Measurements from ENCODE around the gene NFATC2. TPM values are rescaled to one million over a fixed set of nuclear protein-coding genes. Genes with fewer than 3 reads are reported as not detected.

The NFATC2 gene
- polyA plus RNA-seq, 1 experiment, result 0.21 TPM

DNA sequence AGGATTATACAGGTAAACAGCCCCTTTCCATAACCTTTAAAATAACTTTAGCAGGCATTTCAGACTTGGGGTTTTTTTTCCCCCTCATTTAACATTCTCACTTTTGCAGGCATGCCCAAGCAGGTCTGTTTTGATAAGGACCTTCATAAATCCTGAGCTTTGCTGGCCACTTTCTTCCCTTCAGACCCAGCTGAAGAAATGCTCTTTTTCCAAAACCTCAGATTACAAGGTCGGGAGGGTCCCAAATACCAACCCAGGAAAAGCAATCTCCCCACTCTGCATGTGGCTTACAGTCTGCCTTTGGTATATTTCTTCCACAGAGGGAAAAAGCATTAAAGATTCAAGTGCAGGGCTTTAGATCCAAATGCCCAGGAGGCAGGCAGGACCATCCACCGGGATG is 6.8 kb downstream of the NFATC2 start:
- no peaks in the 10 kb centered on the region for H3K27me3 ChIP-seq (ENCODE audit: control insufficient read depth, insufficient read depth, low read length)
- no peaks in the 10 kb centered on the region for H3K36me3 ChIP-seq (ENCODE audit: control insufficient read depth, insufficient read depth, low read length)
- ChIA-PET POLR2A (no interaction called here), CTCF (interaction anchor here (1.4 kb wide), 1 partner anchor 59 kb away, joined by 5 read pairs; no protein-coding TSS in a partner anchor)
- DNase-seq (ENCODE audit: low read depth), result no peak
- TF ChIP-seq, protein P1, sequence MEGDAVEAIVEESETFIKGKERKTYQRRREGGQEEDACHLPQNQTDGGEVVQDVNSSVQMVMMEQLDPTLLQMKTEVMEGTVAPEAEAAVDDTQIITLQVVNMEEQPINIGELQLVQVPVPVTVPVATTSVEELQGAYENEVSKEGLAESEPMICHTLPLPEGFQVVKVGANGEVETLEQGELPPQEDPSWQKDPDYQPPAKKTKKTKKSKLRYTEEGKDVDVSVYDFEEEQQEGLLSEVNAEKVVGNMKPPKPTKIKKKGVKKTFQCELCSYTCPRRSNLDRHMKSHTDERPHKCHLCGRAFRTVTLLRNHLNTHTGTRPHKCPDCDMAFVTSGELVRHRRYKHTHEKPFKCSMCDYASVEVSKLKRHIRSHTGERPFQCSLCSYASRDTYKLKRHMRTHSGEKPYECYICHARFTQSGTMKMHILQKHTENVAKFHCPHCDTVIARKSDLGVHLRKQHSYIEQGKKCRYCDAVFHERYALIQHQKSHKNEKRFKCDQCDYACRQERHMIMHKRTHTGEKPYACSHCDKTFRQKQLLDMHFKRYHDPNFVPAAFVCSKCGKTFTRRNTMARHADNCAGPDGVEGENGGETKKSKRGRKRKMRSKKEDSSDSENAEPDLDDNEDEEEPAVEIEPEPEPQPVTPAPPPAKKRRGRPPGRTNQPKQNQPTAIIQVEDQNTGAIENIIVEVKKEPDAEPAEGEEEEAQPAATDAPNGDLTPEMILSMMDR (IDR thresholded peaks at IDR 0.05; ENCODE audit: insufficient read depth, low read depth, low read length), result no peak
- H3K4me3 ChIP-seq (ENCODE audit: low read depth, low read length), result no peak overlapping the region

DNA sequence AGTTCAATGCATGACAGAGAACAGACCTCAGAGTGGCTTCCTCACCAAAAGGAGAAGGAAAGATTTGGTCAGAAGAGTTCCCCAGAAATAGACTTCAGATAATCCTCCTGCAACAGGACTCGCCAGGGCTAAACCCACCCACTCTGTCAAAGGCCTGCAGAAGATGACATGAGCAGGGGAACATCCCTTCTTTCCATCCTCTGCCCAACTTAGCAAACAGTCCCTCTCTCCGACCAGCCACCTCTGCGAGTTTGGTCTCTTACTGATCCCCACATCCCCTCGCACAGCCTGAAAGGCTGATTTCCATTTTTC is 7.5 kb downstream of the NFATC2 start:
- DNase-seq (ENCODE audit: low read depth), result no peak
- no peaks in the 10 kb centered on the region for H3K27me3 ChIP-seq (ENCODE audit: control insufficient read depth, insufficient read depth, low read length)
- H3K4me3 ChIP-seq (ENCODE audit: low read depth, low read length), result no peak overlapping the region
- POLR2A ChIA-PET, result no interaction called here
- no peaks in the 10 kb centered on the region for H3K36me3 ChIP-seq (ENCODE audit: control insufficient read depth, insufficient read depth, low read length)
- CTCF ChIA-PET, result interaction anchor here (1.4 to 2.1 kb wide), 2 partner anchors 12 to 59 kb away, joined by 5 to 6 read pairs; no protein-coding TSS in a partner anchor
- TF ChIP-seq, protein P1 (IDR thresholded peaks at IDR 0.05; ENCODE audit: insufficient read depth, low read depth, low read length), result no peak

DNA sequence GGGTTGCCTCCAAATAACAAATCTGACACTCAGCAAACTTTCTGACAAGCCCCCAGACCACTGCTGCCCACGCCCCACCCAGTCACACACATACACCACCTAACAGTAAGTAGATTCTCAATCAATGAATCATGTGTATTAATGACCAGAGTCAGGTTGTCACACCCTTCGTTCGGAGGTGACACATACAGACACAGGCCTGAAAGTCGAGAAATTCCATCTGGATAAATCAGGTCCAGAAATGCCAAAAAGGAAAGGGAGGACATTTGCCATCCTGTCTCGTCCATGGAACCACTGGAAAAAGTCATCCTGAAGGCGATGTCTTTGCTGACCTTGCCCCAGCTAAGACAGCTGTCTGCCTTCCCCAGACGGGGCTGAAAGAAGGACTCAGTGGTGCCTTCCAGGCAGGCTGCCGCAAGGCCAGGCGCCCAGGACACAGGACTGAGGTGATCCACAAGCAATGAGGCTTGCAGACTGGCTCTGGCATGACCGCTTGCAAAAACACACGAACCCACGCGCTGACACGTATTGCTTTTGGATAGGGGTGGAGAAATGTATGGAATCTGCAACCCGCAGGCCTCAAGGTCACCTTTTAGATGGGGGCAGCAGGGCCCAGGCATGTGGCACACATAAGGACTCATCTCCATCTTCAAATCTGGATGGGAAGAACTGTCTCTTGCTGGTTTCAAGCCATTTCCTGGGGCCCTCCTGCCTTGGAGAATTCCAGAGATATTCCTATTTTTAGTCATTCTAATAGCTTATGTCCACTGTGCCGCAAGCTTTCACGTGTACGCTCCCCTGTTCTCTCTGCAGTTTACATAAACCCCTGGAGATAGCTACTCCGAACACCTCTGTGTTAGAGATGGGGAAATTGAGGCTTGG is 9.0 kb downstream of the NFATC2 start:
- ChIA-PET CTCF (interaction anchor here (1.1 to 2.1 kb wide), 3 partner anchors 8 to 147 kb away, joined by 4 to 6 read pairs (median 6); no protein-coding TSS in a partner anchor), POLR2A (interaction anchor here (0.6 to 0.7 kb wide), 2 partner anchors 105 to 1212 kb away, joined by 3 read pairs; no protein-coding TSS in a partner anchor)
- TF ChIP-seq, protein P1 (IDR thresholded peaks at IDR 0.05; ENCODE audit: insufficient read depth, low read depth, low read length), result no peak
- Histone ChIP-seq H3K27me3 (ENCODE audit: control insufficient read depth, insufficient read depth, low read length) (no peaks in the 10 kb centered on the region), H3K36me3 (ENCODE audit: control insufficient read depth, insufficient read depth, low read length) (no peaks in the 10 kb centered on the region), H3K4me3 (ENCODE audit: low read depth, low read length) (no peak overlapping the region)
- DNase-seq (ENCODE audit: low read depth), result no peak

DNA sequence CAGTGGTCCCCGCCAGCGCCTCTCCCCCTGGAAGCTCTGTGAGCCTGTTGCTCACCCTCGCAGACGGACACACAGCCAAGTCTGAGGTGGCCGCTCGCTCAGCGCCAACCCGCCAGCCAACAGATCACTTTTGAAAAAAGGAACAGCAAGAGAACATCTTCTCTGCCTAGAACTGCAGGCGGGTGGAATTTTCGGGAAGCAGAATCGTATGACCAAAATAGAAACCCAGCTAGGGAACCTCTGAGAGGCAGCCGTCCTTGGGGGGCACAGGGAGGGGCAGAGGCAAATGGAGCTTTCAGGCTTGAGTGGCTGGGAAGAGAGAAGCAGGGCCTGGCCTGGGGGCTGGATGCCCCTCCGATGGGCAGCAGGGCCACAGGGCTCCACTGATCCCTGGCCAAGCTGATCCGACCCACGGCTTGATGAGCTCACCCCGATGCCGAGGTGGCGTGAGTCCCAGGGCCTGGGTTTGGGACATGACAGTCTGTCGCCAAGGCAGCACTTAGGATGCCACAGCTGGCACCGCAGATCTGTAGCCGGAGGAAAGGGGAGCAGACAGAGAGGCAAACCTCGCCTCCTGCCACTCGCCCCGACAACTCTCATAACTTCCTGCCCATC is 9.8 kb downstream of the NFATC2 start:
- Histone ChIP-seq H3K27me3 (ENCODE audit: control insufficient read depth, insufficient read depth, low read length) (no peaks in the 10 kb centered on the region), H3K36me3 (ENCODE audit: control insufficient read depth, insufficient read depth, low read length) (no peaks in the 10 kb centered on the region), H3K4me3 (ENCODE audit: low read depth, low read length) (no peak overlapping the region)
- TF ChIP-seq, protein P1 (IDR thresholded peaks at IDR 0.05; ENCODE audit: insufficient read depth, low read depth, low read length), result no peak
- ChIA-PET POLR2A (no interaction called here), CTCF (interaction anchor here (1.1 to 1.4 kb wide), 3 partner anchors 9 to 146 kb away, joined by 3 to 6 read pairs (median 4); no protein-coding TSS in a partner anchor)
- no peak for DNase-seq (ENCODE audit: low read depth)
